Cardiac septum (tissue), 1 donor: ENCODE measurements around the gene REPS2. TPM values are rescaled to one million over a fixed set of nuclear protein-coding genes. Genes with fewer than 3 reads are reported as not detected.

ENCODE experiments used
- DNase-seq: peaks from one replicate; pipeline ENCODE4 v3.0.0-alpha.2; 2020; ENCODE audit warnings: low spot score
- intact Hi-C: fragments of 100-400 bp; cut with DNase I; formaldehyde crosslinking; loops from one replicate; pipeline ENCODE4 v1.14.0; 2022
- total RNA-seq: library from RNA; stranded (reverse); fragmentation: NEBNext Ultra II Directional; extraction: Animal tissue kit (Norgen Biotek cat#: 25700); gene quantifications from one replicate; pipeline ENCODE4 v1.2.1, GENCODE V29; 2021
- donor health status: DM: no; HTN: no; CAD: no.

The REPS2 gene
- total RNA-seq, 1 donor from 2014 or later: 1.8 TPM

- no peak for DNase-seq
- intact Hi-C loops: no loop called here
Measured at GRCh38 chrX:17030092-17030491, 83.6 kb downstream of the REPS2 start.

DNA sequence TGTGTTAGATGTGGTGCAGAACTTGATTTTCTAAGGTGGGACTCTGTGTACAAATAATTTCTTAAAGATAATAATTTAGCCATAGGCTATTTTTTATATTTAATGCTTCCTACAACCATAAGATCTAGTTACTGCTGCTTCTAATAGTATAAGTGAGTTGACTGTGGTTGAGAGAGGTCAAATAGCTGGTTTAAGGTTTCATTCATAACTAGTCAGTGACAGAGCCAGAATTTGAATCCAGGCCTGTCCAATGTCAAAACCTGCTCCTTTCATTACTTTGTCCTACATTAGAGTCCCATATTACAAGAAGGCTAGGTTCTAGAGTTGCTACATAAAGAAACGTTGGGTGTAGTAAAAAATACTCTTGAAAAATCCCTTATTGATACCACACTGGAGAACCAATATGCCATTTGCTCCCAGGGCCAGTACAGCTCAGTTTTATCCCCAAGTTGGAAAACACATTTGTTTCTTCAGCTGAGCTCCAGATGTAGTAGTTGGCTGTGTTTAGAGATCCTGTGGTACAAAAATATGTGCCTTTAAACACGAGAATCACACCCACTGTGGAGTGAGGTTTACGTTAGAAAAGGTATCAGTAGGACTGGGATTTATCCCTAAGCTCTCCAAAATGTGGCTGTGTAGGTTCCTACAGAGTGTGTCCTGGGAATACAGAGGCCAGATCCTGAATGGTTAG lies 84.3 kb downstream of the REPS2 start:
- no peak for DNase-seq
- intact Hi-C loops: no loop called here

DNA sequence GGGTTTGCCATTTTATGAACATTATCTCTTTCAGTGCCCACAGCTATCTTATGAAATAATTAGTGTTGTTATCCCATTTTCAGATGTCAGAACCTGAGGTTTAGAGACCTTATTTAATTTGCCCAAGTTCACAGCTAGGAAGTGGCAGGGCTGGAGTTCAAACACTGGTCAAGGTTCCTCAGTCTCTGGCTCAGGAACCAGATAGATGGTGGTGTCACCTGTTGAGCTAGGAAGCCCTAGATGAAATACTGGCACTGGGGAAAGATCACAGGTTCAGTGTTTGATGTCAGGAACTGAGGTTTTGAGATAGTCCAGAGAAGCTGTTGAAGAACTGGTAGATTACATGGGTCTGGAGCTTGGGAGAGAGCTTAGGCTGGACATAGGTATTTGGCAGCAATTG lies 85.4 kb downstream of the REPS2 start:
- intact Hi-C loops: no loop called here
- DNase-seq: no peak

DNA sequence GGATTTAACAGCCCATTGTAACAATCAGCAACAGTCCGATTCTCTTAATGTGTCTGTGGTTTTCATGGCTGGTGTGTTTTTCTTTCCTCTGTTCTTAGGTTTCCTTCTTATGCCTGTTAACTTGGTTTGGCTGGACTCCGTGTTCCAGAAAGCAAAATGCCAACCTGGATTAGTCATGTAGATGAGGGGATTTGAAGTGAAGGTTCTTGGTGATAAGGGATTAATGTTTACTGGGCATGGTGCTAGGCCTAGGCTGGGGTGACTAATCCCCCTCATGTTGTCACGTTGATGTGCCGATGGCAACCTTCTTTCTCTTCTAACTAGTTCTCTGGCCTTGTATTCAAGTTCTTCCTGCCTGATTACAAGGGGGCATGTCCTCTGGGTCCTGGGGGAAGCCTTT lies 85.9 kb downstream of the REPS2 start:
- intact Hi-C loops: no loop called here
- DNase-seq: no peak

DNA sequence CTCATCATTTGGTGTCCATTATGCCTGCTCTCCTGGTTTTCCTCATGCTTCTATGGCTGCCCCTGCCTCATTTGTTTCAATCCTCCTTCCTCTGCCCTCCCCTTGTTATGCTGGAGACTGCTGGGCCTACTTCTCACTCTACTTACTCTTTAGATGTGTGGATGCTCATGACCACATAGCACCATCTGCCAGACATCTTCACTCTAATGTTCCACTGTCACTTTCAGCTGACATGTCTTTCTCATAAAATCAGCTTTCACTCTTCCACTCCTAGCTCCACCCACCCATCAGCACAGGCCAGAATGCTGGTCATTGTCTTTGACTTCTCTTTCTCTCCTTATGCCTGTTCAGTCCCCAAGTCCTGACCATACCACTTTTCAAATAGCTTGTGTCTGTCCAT lies 86.8 kb downstream of the REPS2 start:
- no peak for DNase-seq
- intact Hi-C loops: no loop called here

GRCh38 chrX:17035111-17035510 lies 88.7 kb downstream of the REPS2 start:
- intact Hi-C loops: no loop called here
- DNase-seq: no peak

DNA sequence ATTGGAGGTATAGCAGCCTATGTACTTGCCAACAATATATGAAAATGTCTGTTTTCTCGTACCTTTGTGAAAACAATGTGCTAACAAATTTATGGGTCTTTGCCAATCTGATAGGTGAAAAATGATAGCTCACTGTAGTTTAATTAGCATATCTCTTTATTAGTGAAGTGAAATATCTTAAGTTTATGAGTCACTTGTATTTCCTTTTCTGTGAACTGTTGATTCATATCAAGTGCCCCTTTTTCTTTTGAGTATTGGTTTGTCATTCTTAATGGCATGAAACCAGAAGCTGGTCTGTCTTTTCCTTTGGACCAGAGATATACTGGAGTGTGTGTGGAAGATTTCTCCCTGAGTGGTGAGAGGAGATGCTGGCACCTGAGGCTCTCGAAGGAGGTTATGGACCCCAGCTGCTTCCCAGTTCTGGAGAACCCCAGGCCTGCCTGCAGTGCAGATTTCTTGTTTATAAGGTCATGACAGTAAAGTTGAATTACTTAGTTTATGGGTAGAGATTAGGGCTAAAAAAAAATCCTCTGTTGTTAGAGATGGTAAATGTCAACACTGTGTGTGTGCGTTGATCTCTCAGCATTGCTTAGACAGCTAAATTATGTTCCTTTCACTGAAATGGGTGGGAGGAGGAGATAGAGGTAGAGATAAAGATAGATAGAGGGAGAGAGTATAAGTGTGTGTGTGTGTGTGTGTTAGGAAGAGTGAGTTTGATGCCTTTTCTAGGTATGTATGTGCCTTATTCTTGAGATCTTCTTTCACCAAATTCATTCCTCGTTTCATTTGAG lies 89.9 kb downstream of the REPS2 start:
- no peak for DNase-seq
- intact Hi-C loops: no loop called here

DNA sequence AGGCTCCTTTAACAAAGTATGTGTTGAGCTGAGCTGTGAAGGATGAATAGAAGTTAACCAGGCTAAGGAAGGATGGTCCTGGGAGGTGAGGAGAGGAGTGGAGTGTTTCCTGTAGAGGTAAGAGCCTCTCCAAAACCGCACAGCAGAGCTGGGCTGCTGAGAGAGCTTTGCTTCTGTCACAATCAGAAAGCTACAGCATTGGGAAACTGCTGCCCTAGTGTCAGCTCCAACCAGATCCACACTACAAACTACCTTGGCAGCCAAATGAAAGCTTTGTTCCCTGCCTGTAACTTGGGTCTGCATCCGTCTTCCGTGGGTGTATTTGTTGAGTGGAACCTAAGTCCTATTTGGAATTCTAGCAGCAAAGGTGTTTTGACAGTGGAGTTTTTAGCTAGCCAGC lies 91.8 kb downstream of the REPS2 start:
- intact Hi-C loops: no loop called here
- no peak for DNase-seq

- intact Hi-C loops: no loop called here
- DNase-seq: no peak
Measured at GRCh38 chrX:17038681-17039161, 92.3 kb downstream of the REPS2 start.

GRCh38 chrX:17039826-17040225 lies 93.4 kb downstream of the REPS2 start:
- intact Hi-C loops: no loop called here
- no peak for DNase-seq

GRCh38 chrX:17040711-17041110 lies 94.3 kb downstream of the REPS2 start:
- intact Hi-C loops: no loop called here
- DNase-seq: no peak

DNA sequence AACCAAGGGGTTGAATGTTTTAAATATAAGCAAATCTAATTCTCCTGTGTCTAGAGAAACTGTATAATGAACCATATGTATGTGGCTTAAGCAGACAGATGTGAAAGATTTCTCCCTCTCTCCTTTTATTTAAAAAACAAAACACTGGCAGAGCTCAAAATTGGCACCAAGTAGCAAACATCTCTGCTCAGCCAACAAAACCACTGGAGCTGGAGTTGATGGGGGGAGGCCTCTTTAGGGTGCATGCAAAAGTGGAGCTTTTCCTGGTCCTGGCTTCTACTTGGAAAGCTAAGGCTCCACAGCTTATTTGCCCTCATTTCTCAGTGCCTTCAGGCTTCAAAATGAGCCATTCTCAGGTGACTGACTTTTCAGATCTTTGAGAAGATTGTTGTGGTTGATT lies 95.6 kb downstream of the REPS2 start:
- intact Hi-C loops: no loop called here
- DNase-seq: no peak

DNA sequence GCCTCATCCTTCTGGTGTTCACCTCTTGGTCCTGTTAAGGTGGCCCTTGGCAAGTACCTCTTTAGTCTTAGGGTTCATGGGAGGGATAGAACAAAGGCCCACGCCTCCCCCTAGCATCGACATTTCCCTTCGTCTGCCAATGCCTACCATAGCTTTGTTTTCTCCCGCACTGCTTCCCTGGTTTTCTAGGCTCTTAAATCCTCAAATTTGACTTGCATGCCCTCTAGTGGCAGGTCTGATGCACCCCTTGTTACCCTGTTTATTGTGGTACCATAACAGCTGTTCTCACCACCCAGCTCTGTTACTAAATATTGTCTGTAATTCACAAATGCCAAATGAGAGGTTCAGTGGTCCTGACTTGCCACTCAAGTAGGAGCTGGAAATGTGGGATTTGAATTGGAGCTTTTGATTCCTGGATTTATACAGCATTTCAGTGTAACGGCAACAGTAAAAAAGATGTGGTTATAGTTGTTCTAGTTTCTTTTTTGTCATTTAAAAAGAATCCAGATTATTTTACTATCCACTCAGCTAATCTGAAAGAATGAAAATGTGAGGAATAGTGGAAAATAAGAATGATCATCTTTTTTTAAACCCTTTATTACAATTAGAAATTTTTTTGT lies 100.1 kb downstream of the REPS2 start:
- DNase-seq: no peak
- intact Hi-C loops: loop anchor here (2.0 to 5.0 kb wide), 2 partner anchors 159 to 220 kb away; no protein-coding TSS in a partner anchor

GRCh38 chrX:17047224-17047623 lies 100.8 kb downstream of the REPS2 start:
- DNase-seq: no peak
- intact Hi-C loops: loop anchor here (2.0 to 5.0 kb wide), 2 partner anchors 160 to 220 kb away; no protein-coding TSS in a partner anchor

DNA sequence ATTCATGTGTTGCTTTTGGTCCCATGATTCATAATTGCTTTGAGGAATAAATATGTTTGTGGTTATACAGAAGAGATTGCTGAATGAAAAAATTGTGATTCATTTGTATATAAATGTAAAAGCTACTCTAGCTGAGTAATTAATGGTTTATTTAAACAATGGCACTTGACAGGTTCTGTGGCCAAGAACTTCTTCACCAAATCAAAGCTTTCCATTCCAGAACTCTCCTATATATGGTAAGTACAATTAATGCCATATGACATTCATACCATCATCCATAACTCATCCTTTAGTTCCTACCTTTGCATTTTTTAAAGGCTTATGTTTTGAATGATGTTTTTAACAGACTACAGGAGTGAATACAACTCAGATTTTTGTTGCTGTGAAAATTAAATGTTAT lies 105.8 kb downstream of the REPS2 start:
- intact Hi-C loops: no loop called here
- no peak for DNase-seq

GRCh38 chrX:17052793-17053192 lies 106.3 kb downstream of the REPS2 start:
- intact Hi-C loops: no loop called here

DNA sequence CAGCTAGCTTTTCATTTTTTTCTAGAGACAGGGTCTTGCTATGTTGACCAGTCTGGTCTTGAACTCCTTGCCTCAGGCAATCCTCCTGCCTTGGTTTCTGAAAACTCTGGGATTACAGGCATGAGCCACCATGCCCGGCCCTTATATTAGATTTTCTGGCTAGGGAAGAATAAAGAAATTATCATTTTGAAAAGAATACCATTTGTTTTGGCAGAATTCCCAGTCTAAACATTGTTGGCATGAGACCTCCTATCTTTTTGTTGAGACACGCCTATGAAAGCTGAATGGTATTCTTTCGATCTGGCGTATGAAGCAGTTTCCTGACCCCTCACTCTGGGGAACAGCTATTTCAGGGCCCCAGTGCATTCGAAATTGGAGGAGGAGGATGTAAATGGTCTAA lies 107.0 kb downstream of the REPS2 start:
- DNase-seq: no peak
- intact Hi-C loops: no loop called here

More at GRCh38 chrX:17052793-17053192, 106.3 kb downstream of the REPS2 start:
- no peak for DNase-seq

GRCh38 chrX:17056868-17057608 lies 110.6 kb downstream of the REPS2 start:
- DNase-seq: no peak
- intact Hi-C loops: no loop called here

DNA sequence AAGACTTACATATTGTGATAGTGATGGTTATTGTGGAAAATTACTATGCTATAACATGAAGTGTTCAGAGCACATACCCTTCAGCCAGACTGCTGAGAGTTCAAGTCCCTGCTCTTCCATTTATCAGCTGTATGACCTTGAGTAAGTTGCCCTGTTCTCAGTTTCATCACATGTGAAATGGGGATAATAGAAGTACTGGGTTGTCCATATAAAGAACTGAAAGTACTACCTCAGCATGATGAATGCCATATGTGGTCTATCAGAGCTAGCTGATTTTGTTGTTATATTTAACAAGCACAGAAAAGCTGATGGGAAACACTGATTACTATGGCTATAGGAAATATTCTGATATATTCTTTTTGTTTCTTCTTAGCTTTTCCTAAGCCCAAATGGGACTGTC lies 115.6 kb downstream of the REPS2 start:
- no peak for DNase-seq
- intact Hi-C loops: no loop called here

DNA sequence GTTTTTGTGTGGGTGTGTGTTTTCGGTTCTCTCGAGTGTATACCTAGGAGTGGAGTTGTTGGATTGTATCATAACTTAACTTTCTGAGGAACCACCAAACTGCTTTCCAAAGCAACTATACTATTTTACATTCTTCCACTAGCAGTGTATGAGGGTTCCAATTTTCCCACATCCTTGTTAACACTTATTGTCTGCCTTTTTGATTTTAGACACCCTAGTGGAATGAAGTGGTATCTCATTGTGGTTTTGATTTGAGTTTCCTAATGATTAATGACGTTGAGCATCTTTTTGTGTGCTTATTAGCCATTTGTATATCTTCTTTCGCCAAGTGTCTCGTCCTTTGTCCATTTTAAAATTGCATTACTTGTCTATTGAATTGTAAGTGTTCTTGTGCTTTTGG lies 118.6 kb downstream of the REPS2 start:
- intact Hi-C loops: no loop called here

More for the DNA sequence above, 118.6 kb downstream of the REPS2 start:
- no peak for DNase-seq
